Lung (tissue), 12 donors: Measurements from ENCODE around the gene SENP5. TPM values are rescaled to one million over a fixed set of nuclear protein-coding genes. Genes with fewer than 3 reads are reported as not detected.

Experiments used
- ATAC-seq: fragments of 200-7000 bp; cut with Tn5 transposase; one replicate; pipeline ENCODE4 v1.9.1; 2020; ENCODE audit warnings: moderate number of reproducible peaks; ENCODE audit not compliant: insufficient read depth, low FRiP score
- DNase-seq, 3 donors: peaks; one replicate each; pipeline ENCODE4 v3.0.0-alpha.2; 2013 to 2017
- H3K27ac ChIP-seq, 2 donors: one replicate each; pipeline ENCODE4 v1.5.1; 2013; ENCODE audit warnings: mild to moderate bottlenecking in 2 of 2, moderate library complexity in 2 of 2, control low read depth in 1 of 2, inconsistent platforms in 1 of 2, low read depth in 1 of 2, low read length in 1 of 2
- H3K27me3 ChIP-seq, 3 donors: one replicate each; pipeline ENCODE4 v1.5.1; 2013; ENCODE audit warnings: low read length in 2 of 3; ENCODE audit not compliant: control insufficient read depth in 3 of 3, insufficient read depth in 3 of 3
- H3K36me3 ChIP-seq, 4 donors: one replicate each; pipeline ENCODE4 v1.5.1; 2013; ENCODE audit warnings: low read length in 4 of 4, mild to moderate bottlenecking in 1 of 4, moderate library complexity in 1 of 4; ENCODE audit not compliant: control insufficient read depth in 4 of 4, insufficient read depth in 4 of 4
- H3K4me1 ChIP-seq, 5 donors: one replicate each; pipeline ENCODE4 v1.5.1; 2013; ENCODE audit warnings: low read length in 5 of 5, mild to moderate bottlenecking in 2 of 5, moderate library complexity in 1 of 5; ENCODE audit not compliant: control insufficient read depth in 5 of 5, insufficient read depth in 5 of 5
- H3K4me3 ChIP-seq: one replicate; pipeline ENCODE4 v1.5.1; 2013; ENCODE audit warnings: mild to moderate bottlenecking, control low read depth, moderate library complexity
- H3K9ac ChIP-seq, 2 donors: one replicate each; pipeline ENCODE4 v1.5.1; 2013; ENCODE audit warnings: low read length in 2 of 2, control low read depth in 1 of 2; ENCODE audit not compliant: insufficient read depth in 1 of 2
- H3K9me3 ChIP-seq, 4 donors: one replicate each; pipeline ENCODE4 v1.5.1; 2013; ENCODE audit warnings: low read length in 3 of 4, mild to moderate bottlenecking in 1 of 4, moderate library complexity in 1 of 4; ENCODE audit not compliant: control insufficient read depth in 4 of 4, insufficient read depth in 3 of 4
- WGBS, 2 donors: extraction: QIAGEN DNeasy Blood & Tissue Kit; methylation state at CpG; one replicate each; pipeline ENCODE4 v1.1.7; 2013; 5-methylcytosine and 5-hydroxymethylcytosine counted together
- polyA plus RNA-seq, 2 donors: library from polyadenylated mRNA; stranded (reverse); fragments of 200-250 nt; gene quantifications; one replicate each; pipeline ENCODE4 v1.2.1, GENCODE V29; 2013
- total RNA-seq, 2 donors: library from RNA; depleted of rRNA in 1 of 2; stranded (reverse); fragments of >200 nt in 1 of 2; gene quantifications; one replicate each; pipeline ENCODE4 v1.2.1, GENCODE V29; 2014 to 2021
- TF ChIP-seq, protein P1 (sequence below): IDR thresholded peaks from 2 replicates; pipeline ENCODE4 v1.5.1; 2012; ENCODE audit warnings: mild to moderate bottlenecking; ENCODE audit errors: control extremely low read depth, extremely low read depth
- donor health status: control.
- donor health status: control.
- donor health status: Bipolar disorder and iron deficiency.
- donor health status: healthy.
- donor health status: DM: yes; HTN: yes; CAD: no.

Gene SENP5
- total and polyA plus RNA-seq, 4 donors = 7.7 to 55.7 (median 18.7) TPM

GRCh38 chr3:196936288-196936687 lies 68.6 kb downstream of the SENP5 start:
- Histone ChIP-seq H3K36me3 (peaks cover 15 to 58% (median 37%) of the 10 kb centered on the region in 4 donors), H3K9me3 (peaks cover 0 to 2% (median 0%) of the 10 kb centered on the region in 4 donors), H3K4me1 (peaks cover 0 to 9% (median 3%) of the 10 kb centered on the region in 5 donors), H3K9ac (no peak overlapping the region), H3K4me3 (no peak overlapping the region), H3K27me3 (no peaks in the 10 kb centered on the region), H3K27ac (no peak overlapping the region)
- 90 to 91% methylated on average over 3 of the region's 3 CpGs for WGBS, 2 donors
- TF ChIP-seq, protein P1, sequence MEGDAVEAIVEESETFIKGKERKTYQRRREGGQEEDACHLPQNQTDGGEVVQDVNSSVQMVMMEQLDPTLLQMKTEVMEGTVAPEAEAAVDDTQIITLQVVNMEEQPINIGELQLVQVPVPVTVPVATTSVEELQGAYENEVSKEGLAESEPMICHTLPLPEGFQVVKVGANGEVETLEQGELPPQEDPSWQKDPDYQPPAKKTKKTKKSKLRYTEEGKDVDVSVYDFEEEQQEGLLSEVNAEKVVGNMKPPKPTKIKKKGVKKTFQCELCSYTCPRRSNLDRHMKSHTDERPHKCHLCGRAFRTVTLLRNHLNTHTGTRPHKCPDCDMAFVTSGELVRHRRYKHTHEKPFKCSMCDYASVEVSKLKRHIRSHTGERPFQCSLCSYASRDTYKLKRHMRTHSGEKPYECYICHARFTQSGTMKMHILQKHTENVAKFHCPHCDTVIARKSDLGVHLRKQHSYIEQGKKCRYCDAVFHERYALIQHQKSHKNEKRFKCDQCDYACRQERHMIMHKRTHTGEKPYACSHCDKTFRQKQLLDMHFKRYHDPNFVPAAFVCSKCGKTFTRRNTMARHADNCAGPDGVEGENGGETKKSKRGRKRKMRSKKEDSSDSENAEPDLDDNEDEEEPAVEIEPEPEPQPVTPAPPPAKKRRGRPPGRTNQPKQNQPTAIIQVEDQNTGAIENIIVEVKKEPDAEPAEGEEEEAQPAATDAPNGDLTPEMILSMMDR = no peak
- DNase-seq = no peak
- no peak for ATAC-seq

DNA sequence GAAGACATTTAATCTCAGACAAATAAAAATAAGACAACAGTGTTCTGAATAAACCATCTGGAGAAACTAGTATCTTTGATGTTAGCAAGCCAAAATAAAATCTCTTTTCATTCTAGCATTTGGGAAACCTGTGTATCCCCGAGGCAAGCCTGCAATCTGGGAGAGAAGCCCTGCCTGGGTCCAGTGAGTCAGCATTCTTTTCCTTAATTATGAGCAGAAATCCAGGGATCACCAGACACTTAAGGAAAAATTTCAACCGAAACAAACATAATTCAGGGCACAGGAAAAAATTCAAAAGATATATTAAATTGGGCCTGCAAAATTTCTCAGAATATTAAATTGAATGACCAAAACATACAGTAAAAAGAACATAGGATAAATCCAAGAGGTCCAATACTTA lies 70.4 kb downstream of the SENP5 start:
- ATAC-seq (no peak), DNase-seq (no peak)
- H3K9me3 ChIP-seq = no peaks in the 10 kb centered on the region
- peaks cover 15 to 42% (median 31%) of the 10 kb centered on the region in 4 donors for H3K36me3 ChIP-seq
- H3K9ac ChIP-seq = no peak overlapping the region
- peaks cover 0 to 11% (median 3%) of the 10 kb centered on the region in 5 donors for H3K4me1 ChIP-seq
- H3K27ac ChIP-seq = no peak overlapping the region
- TF ChIP-seq, protein P1 = no peak
- WGBS, 2 donors = 91% methylated on average over 2 of the region's 2 CpGs
- H3K27me3 ChIP-seq = no peaks in the 10 kb centered on the region
- H3K4me3 ChIP-seq = no peak overlapping the region

GRCh38 chr3:196938576-196938975 lies 70.9 kb downstream of the SENP5 start:
- TF ChIP-seq, protein P1 = no peak
- DNase-seq (no peak), ATAC-seq (no peak)
- no peaks in the 10 kb centered on the region for H3K27me3 ChIP-seq
- no peaks in the 10 kb centered on the region for H3K9me3 ChIP-seq
- WGBS, 2 donors = 90 to 95% methylated on average over 5 of the region's 5 CpGs
- no peak overlapping the region for H3K27ac ChIP-seq
- H3K36me3 ChIP-seq = peaks cover 15 to 42% (median 31%) of the 10 kb centered on the region in 4 donors
- H3K4me1 ChIP-seq = peaks cover 0 to 16% (median 3%) of the 10 kb centered on the region in 5 donors
- no peak overlapping the region for H3K4me3 ChIP-seq
- no peak overlapping the region for H3K9ac ChIP-seq

DNA sequence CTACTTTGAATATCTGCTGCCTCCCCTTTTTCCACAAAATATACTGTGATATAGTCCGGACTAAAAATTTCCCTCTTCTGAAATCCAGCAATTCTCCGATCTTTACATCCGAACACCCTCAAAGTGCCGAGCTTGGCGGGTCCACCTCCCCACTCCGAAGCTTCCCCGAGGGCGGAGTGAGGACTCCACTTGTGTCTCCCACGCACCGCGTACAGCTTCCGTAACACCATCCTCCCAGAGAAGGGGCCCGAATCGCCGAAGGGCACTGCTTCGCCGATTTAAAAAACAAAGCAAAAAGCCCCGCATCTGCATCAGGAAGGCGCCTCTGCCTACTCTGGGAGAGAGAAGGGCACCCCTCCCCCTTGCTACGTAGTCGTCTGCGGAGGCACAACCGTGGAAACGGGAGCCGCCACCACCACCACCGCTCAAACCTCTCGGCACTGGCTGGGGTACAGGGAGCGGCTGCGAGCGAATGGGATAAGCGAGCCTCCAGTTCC lies 74.1 kb downstream of the SENP5 start:
- no peak for DNase-seq
- Histone ChIP-seq H3K27me3 (no peaks in the 10 kb centered on the region), H3K9ac (peak overlapping the region; percentile 83 to 97), H3K4me1 (peaks cover 0 to 19% (median 5%) of the 10 kb centered on the region in 5 donors), H3K4me3 (peak overlapping the region; percentile 74), H3K9me3 (no peaks in the 10 kb centered on the region), H3K27ac (peak overlapping the region; percentile 87 to 98), H3K36me3 (peaks cover 12 to 21% (median 15%) of the 10 kb centered on the region in 4 donors)
- WGBS, 2 donors = 1% methylated on average over 31 of the region's 31 CpGs
- TF ChIP-seq, protein P1 = no peak
- peak; percentile 53 for ATAC-seq
